Measurements from ENCODE around the gene EVI2A.
A peak's percentile ranks its signal among the peaks of the same experiment; 100 is the strongest.
"Not testable (repeated sequence)": the region's sequence is repeated elsewhere in the genome, so short reads cannot be mapped to it uniquely, and the experiment has no call there.

Gene EVI2A

DNA sequence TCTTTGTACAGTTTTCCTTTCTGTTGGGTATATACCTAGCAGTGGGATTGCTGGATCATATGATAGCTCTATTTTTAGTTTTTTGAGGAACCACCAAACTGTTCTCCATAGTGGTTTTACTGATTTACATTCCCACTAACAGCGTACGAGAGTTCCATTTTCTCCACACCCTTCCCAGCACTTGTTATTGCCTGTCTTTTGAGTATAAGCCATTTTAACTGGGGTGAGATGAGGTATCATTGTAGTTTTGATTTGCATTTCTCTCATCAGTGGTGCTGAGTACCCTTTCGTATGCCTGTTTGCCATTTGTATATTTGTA, 6.7 kb downstream of the EVI2A start:
- in situ Hi-C loops (cut with MboI; ENCODE audit: low pct_unique_long_range_greater_than_20kb, low sequenced_read_pairs, unreplicated experiment), result no loop called here
- DNase-seq (ENCODE audit: low spot score), result no peak
- TF ChIP-seq, protein P1, sequence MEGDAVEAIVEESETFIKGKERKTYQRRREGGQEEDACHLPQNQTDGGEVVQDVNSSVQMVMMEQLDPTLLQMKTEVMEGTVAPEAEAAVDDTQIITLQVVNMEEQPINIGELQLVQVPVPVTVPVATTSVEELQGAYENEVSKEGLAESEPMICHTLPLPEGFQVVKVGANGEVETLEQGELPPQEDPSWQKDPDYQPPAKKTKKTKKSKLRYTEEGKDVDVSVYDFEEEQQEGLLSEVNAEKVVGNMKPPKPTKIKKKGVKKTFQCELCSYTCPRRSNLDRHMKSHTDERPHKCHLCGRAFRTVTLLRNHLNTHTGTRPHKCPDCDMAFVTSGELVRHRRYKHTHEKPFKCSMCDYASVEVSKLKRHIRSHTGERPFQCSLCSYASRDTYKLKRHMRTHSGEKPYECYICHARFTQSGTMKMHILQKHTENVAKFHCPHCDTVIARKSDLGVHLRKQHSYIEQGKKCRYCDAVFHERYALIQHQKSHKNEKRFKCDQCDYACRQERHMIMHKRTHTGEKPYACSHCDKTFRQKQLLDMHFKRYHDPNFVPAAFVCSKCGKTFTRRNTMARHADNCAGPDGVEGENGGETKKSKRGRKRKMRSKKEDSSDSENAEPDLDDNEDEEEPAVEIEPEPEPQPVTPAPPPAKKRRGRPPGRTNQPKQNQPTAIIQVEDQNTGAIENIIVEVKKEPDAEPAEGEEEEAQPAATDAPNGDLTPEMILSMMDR (IDR thresholded peaks at IDR 0.05; ENCODE audit: extremely low read depth, insufficient read depth, missing control alignments), result no peak

DNA sequence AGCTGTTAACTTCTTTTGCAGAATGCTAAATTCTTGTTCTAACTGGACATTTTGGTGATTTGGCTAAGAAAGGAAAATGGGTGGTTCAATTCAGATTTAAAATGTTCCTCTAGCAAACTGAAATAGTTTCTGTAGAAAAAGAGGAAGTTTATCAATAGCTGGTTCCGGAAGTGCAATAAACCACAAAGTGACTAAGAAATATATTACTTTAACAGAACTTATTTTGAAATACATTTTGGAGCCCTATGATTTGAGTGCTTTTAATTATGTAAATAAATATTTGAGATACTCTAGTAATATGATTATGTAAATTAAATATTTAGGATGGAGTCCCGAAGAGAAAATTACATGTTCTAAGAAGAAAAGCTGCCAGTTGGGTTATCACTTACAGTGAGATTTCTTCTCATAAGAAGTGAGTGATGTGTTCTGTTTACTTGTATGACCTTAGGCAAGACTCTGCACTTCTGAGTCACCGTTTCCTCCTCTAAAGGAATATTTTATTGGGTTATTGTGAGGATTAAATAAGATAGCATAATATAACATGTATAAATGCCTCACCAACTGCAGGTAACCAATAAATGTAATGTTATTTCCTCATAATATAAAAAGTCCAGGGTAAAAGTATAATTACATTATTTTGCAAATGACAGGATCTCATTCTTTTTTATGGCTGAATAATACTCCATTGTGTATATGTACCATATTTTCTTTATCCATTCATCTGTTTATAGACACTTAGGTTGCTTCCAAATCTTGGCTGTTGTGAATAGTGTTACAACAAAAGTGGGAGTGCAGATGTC, 7.2 kb downstream of the EVI2A start, which contains the start of gene EVI2B:
TSS of gene EVI2B (minus strand) at position 73 of the 800 bp plus-strand sequence. CDS start 8,445 bp downstream, outside the sequence.
- in situ Hi-C loops (cut with MboI; ENCODE audit: low pct_unique_long_range_greater_than_20kb, low sequenced_read_pairs, unreplicated experiment), result no loop called here
- TF ChIP-seq, protein P1 (IDR thresholded peaks at IDR 0.05; ENCODE audit: extremely low read depth, insufficient read depth, missing control alignments), result no peak
- no peak for DNase-seq (ENCODE audit: low spot score)

DNA sequence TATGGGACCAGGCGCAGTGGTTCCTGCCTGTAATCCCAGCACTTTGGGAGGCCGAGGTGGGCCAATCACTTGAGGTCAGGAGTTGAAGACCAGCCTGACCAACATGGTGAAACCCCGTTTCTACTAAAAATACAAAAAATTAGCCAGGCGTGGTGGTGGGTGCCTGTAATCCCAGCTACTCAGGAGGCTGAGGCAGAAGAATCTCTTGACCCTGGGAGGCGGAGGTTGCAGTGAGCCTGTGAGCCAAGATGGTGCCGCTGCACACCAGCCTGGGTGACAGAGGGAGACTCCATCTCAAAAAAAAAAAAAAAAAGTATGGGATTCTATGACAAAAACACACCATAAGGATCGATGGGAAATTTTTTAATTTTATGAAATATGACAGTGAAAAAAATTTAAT, 9.2 kb downstream of the EVI2A start:
- TF ChIP-seq, protein P1 (IDR thresholded peaks at IDR 0.05; ENCODE audit: extremely low read depth, insufficient read depth, missing control alignments), result peak; percentile 34
- DNase-seq (ENCODE audit: low spot score); in situ Hi-C loops (cut with MboI; ENCODE audit: low pct_unique_long_range_greater_than_20kb, low sequenced_read_pairs, unreplicated experiment): not testable (repeated sequence)

DNA sequence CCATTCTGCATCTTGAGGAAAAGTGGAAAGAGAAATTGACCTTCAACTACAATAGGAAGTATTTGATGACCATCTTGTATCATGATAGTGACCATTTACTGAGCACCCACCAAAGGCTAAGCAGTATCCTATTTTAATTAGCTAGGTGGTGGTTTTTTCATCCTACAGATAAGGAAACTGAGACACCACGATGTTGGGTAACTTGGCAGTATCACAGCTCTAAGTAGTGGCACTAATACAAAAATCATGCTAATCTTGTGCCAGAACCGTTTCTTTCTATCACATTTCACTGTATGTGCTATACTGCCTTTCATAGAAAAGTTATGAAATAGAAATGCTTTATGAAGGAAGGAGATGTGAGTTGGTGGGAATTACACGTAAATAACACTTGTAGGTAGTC, 9.9 kb downstream of the EVI2A start:
- no peak for DNase-seq (ENCODE audit: low spot score)
- in situ Hi-C loops (cut with MboI; ENCODE audit: low pct_unique_long_range_greater_than_20kb, low sequenced_read_pairs, unreplicated experiment), result no loop called here
- TF ChIP-seq, protein P1 (IDR thresholded peaks at IDR 0.05; ENCODE audit: extremely low read depth, insufficient read depth, missing control alignments), result no peak

DNA sequence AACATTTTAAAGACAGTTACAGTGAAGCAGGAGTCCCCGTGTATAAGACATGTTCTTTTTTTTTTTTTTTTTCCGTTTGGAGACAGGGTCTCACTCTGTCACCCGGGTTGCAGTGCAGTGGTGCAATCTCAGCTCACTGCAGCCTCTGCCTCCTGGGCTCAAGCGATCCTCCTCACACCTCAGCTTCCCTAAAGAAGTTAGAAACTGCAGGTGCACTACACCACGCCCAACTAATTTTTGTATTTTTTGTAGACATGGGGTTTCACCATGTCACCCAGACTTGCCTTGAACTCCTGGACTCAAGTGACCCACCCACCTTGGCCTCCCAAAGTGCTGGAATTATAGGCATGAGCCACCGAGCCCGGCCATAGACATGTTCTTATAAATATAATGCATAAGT, 10.5 kb downstream of the EVI2A start:
- in situ Hi-C loops (cut with MboI; ENCODE audit: low pct_unique_long_range_greater_than_20kb, low sequenced_read_pairs, unreplicated experiment), result no loop called here
- TF ChIP-seq, protein P1 (IDR thresholded peaks at IDR 0.05; ENCODE audit: extremely low read depth, insufficient read depth, missing control alignments), result no peak

DNA sequence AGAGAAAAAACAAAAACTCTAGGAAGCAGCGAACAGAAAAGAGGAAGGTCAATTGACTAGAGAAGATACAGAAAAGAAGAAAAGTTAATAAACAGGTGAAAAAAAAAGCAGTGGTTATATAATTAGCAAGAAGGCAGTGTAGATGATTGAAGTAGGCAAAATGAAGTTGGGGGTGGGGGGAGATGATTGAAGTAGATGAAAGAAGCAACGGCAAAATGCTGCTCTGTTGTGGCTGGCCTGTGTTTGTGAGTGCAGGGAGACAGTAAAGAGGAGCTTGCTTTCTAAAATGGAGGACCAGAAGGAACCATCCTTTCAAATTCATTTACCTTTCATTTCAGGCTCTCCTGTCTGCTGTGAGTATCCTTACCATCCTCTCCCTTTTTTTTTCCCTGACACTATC, 11.2 kb downstream of the EVI2A start:
- in situ Hi-C loops (cut with MboI; ENCODE audit: low pct_unique_long_range_greater_than_20kb, low sequenced_read_pairs, unreplicated experiment), result no loop called here
- TF ChIP-seq, protein P1 (IDR thresholded peaks at IDR 0.05; ENCODE audit: extremely low read depth, insufficient read depth, missing control alignments), result no peak
- no peak for DNase-seq (ENCODE audit: low spot score)

More for the DNA sequence above, 10.5 kb downstream of the EVI2A start:
- DNase-seq (ENCODE audit: low spot score), result no peak
